Measurements from ENCODE around the gene ZNF337.

The ZNF337 gene

GRCh38 chr20:25676164-25676809 is 20.4 kb downstream of the ZNF337 start:
- H3K4me3 ChIP-seq (ENCODE audit: control insufficient read depth, low read depth, low read length) = no peak overlapping the region
- DNase-seq (ENCODE audit: low read depth) = peak; percentile 42
- no peak for TF ChIP-seq CTCF (IDR thresholded peaks at IDR 0.05; ENCODE audit: control insufficient read depth, insufficient read depth, low read depth, low read length, missing control alignments)

DNA sequence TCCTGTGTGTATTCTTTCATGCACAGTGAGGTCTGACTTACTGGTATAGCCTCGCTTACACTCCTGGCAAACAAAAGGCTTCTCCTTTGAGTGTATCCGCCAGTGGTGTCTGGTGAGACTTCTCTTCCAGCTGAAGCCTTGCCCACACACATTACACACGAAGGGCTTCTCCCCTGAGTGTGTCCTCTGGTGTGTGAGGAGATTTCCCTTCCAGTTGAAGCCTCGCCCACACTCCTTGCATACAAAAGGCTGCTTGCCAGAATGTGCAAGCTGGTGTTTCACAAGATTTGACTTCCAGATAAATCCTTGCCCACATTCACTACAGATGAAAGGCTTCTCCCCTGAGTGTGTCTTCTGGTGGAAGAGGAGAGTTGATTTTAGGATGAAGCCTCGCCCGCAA is 21.5 kb downstream of the ZNF337 start:
- no peak for DNase-seq (ENCODE audit: low read depth)
- no peak for TF ChIP-seq CTCF (IDR thresholded peaks at IDR 0.05; ENCODE audit: control insufficient read depth, insufficient read depth, low read depth, low read length, missing control alignments)
- no peak overlapping the region for H3K4me3 ChIP-seq (ENCODE audit: control insufficient read depth, low read depth, low read length)

- no peak overlapping the region for H3K4me3 ChIP-seq (ENCODE audit: control insufficient read depth, low read depth, low read length)
- DNase-seq (ENCODE audit: low read depth) = no peak
- TF ChIP-seq CTCF (IDR thresholded peaks at IDR 0.05; ENCODE audit: control insufficient read depth, insufficient read depth, low read depth, low read length, missing control alignments) = no peak
Measured at GRCh38 chr20:25672659-25673235, 23.9 kb downstream of the ZNF337 start.

DNA sequence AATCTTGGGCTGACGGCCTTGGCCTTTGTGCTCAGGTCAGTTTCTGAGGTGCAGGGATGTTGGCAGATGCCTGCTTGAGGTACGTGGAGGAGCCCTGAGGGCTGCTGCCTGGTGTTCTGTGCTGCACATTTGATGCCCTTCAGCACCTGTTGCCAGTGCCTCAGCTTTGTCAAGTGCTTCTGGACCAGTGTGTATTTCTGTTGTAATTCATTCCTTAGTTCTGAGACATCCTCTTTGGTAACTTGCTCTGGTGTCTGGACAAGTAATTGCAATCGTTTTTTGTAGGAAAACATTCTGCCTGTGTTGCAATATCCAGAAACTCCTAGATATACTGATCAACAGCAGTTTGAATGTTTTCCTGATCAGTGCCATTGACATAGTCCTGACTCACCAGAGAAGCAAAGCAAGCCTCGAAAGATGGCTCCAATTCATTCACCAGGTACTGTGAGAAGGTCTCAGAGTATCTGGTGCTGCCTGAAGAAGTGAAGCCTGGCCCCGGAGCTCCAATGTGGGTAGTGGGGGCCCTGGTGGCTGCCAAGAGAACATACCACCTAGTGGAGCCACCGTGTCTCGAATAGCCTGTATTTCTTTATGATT is 26.7 kb downstream of the ZNF337 start:
- no peak overlapping the region for H3K4me3 ChIP-seq (ENCODE audit: control insufficient read depth, low read depth, low read length)
- TF ChIP-seq CTCF (IDR thresholded peaks at IDR 0.05; ENCODE audit: control insufficient read depth, insufficient read depth, low read depth, low read length, missing control alignments) = peak; percentile 37
- DNase-seq (ENCODE audit: low read depth) = peak; percentile 74

GRCh38 chr20:25668446-25668845 is 28.2 kb downstream of the ZNF337 start:
- DNase-seq (ENCODE audit: low read depth) = no peak
- H3K4me3 ChIP-seq (ENCODE audit: control insufficient read depth, low read depth, low read length) = no peak overlapping the region
- TF ChIP-seq CTCF (IDR thresholded peaks at IDR 0.05; ENCODE audit: control insufficient read depth, insufficient read depth, low read depth, low read length, missing control alignments) = no peak

- no peak for DNase-seq (ENCODE audit: low read depth)
- no peak overlapping the region for H3K4me3 ChIP-seq (ENCODE audit: control insufficient read depth, low read depth, low read length)
- no peak for TF ChIP-seq CTCF (IDR thresholded peaks at IDR 0.05; ENCODE audit: control insufficient read depth, insufficient read depth, low read depth, low read length, missing control alignments)
Measured at GRCh38 chr20:25659999-25660398, 36.7 kb downstream of the ZNF337 start.

Data from AG09309 (cell line).